GM12878 (cell line): ENCODE results near the gene PADI2. TPM values are rescaled to one million over a fixed set of nuclear protein-coding genes. Genes with fewer than 3 reads are reported as not detected.

Experiments
- BCLAF1 ChIP-seq: fragments of 450-650 bp; IDR thresholded peaks from 2 replicates; pipeline ENCODE4 v1.6.1; 2017; ENCODE audit warnings: antibody characterized with exemption, mild to moderate bottlenecking, moderate library complexity
- CBX3 ChIP-seq: fragments of 200-600 bp; sonication (generic); IDR thresholded peaks from 2 replicates; pipeline ENCODE4 v1.6.1; 2016; ENCODE audit warnings: low read depth, borderline replicate concordance
- ELK1 ChIP-seq: IDR thresholded peaks from 2 replicates; pipeline ENCODE4 v1.6.1; 2012; ENCODE audit warnings: low read depth, low read length, improper control_type of control experiment
- GABPA ChIP-seq: IDR thresholded peaks from 2 replicates; pipeline ENCODE4 v1.6.1; 2014; ENCODE audit warnings: antibody characterized with exemption, low read depth, mild to moderate bottlenecking, inconsistent platforms
- RFX5 ChIP-seq: IDR thresholded peaks from 2 replicates; pipeline ENCODE4 v1.6.1; 2011; ENCODE audit warnings: low read depth, low read length, improper control_type of control experiment
- SREBF2 ChIP-seq: IDR thresholded peaks from 2 replicates; pipeline ENCODE4 v1.6.1; 2012; ENCODE audit warnings: mild to moderate bottlenecking, low read length
- polyA plus RNA-seq, 11 experiments: library from polyadenylated mRNA; depleted of rRNA in 4 of 11; unstranded in 6 of 11; stranded (reverse) in 5 of 11; fragments of >200 nt; fragmentation: Nextera tagmentation in 4 of 11; fragmentation: Illumina TruSeq in 1 of 11; extraction: Ambion mirVana in 4 of 11; extraction: Trizol in 1 of 11; gene quantifications; 1 replicate in 1 of 11; 2 replicates in 10 of 11; pipeline versions ENCODE4 v1.2.1 to v1.2.3, GENCODE V29; 2011 to 2016; ENCODE audit warnings: inconsistent platforms in 2 of 11, missing spikeins in 2 of 11, low read depth in 1 of 11
- total RNA-seq, 4 experiments: library from RNA; depleted of rRNA in 3 of 4; stranded (reverse); fragments of >200 nt in 3 of 4; fragmentation: Illumina TruSeq in 1 of 4; extraction: Trizol in 1 of 4; gene quantifications; 2 replicates each; pipeline versions ENCODE4 v1.2.1 to v1.2.3, GENCODE V29; 2013 to 2021

Gene PADI2
- total and polyA plus RNA-seq, 10 of the 15 experiments (the other 5 are each of a cell fraction or from before 2014, with no cell fraction given), result 0.05 to 3.0 (median 0.10) TPM; not detected in 1

- peak; percentile 76; the same call in 1 of the 2 replicates for TF ChIP-seq ELK1
- TF ChIP-seq CBX3, result no peak
- TF ChIP-seq RFX5, result no peak
- no peak for TF ChIP-seq BCLAF1
- TF ChIP-seq GABPA, result peak; percentile 71
- TF ChIP-seq SREBF2, result no peak
Measured at GRCh38 chr1:17053685-17054410, 65.4 kb downstream of the PADI2 start, which contains the start of gene SDHB (continued).
